Central memory CD8-positive, alpha-beta T cell (primary cell): ENCODE data around the gene TMEM205.
A peak's percentile ranks its signal among the peaks of the same experiment; 100 is the strongest.
"Not testable (repeated sequence)": the region's sequence is repeated elsewhere in the genome, so short reads cannot be mapped to it uniquely, and the experiment has no call there.

Source experiments
- ATAC-seq: fragments of 150-1000 bp; cut with Tn5 transposase; replicated peaks from 2 replicates; pipeline ENCODE4 v1.10.0; 2022; ENCODE audit warnings: mild to moderate bottlenecking, moderate FRiP score, moderate number of reproducible peaks; ENCODE audit not compliant: poor library complexity, severe bottlenecking; ENCODE audit errors: extremely low read depth
- DNase-seq, 2 donors: peaks; one replicate each; pipeline ENCODE4 v3.0.0; 2021; ENCODE audit warnings: low spot score in 2 of 2
- H3K27ac Mint-ChIP-seq: one replicate; pipeline ENCODE4 v1.8.0; 2022; ENCODE audit warnings: low read depth, mild to moderate bottlenecking, moderate library complexity, mixed read lengths
- H3K27me3 Mint-ChIP-seq: one replicate; pipeline ENCODE4 v1.8.0; 2022; ENCODE audit warnings: mixed read lengths
- H3K36me3 Mint-ChIP-seq: one replicate; pipeline ENCODE4 v1.8.0; 2022; ENCODE audit warnings: mild to moderate bottlenecking, moderate library complexity, mixed read lengths; ENCODE audit not compliant: insufficient read depth
- H3K4me1 Mint-ChIP-seq: one replicate; pipeline ENCODE4 v1.8.0; 2022; ENCODE audit warnings: mixed read lengths
- H3K4me3 Mint-ChIP-seq: one replicate; pipeline ENCODE4 v1.8.0; 2022; ENCODE audit warnings: mild to moderate bottlenecking, moderate library complexity, mixed read lengths
- H3K9me3 Mint-ChIP-seq: one replicate; pipeline ENCODE4 v1.8.0; 2022; ENCODE audit warnings: mixed read lengths

Gene TMEM205

DNA sequence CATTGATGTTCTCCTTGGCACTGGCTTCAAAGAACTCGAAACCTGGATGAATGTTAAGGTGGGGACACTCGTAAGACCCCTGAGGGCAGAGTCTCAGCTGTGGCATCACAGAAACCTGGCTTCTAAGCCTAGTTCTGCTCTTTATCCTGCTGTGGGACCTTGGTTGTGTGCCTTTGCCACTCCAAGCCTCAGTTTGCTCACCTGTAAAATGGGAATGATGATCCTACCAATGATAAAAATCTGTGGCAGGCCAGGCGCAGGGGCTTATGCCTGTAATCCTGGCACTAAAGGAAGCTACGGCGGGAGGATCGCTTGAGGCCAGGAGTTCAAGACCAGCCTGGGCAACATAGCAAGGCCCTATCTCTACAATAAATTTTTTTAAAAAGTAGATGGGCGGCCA is 20.5 kb downstream of the TMEM205 start:
- ATAC-seq (no peak), DNase-seq (no peak)
- no peaks in the 10 kb centered on the region for H3K27me3 Mint-ChIP-seq
- no peak overlapping the region for H3K27ac Mint-ChIP-seq
- no peaks in the 10 kb centered on the region for H3K36me3 Mint-ChIP-seq
- peaks cover 11% of the 10 kb centered on the region for H3K4me1 Mint-ChIP-seq
- no peak overlapping the region for H3K4me3 Mint-ChIP-seq
- no peaks in the 10 kb centered on the region for H3K9me3 Mint-ChIP-seq

DNA sequence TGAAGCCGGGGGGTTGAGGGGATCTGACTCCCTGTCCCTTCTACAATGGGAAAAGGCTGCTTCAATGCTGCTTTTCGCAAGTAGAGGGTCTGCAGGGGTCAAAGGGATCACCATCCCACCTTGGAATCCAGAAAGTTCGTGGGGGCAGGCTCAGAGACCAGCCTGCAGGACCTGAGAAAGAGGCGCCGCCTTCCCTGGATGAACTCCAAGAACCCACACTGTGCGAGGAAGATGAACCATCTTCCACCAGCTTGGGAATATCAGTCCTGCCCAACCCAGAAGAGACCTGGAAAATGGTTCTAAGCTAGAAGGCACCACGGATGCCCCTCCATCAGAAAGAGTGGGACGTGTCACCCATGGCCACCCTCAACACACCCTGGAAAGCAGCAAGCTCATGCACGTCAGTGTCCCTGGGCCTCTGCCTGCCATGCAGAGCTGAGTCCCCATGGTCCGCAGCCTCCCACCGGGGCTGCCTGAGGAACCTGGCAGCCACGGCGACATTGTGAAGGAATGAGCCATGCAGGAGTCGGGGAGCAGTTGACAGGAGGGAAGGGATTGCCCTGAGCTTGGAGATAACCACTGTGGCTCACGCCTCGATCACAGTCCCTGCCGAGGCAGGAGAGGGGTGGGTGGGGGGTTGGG is 21.2 kb downstream of the TMEM205 start:
- Mint-ChIP-seq H3K36me3 (no peaks in the 10 kb centered on the region), H3K27me3 (no peaks in the 10 kb centered on the region), H3K4me1 (peaks cover 11% of the 10 kb centered on the region), H3K4me3 (no peak overlapping the region), H3K9me3 (no peaks in the 10 kb centered on the region), H3K27ac (no peak overlapping the region)
- no peak for ATAC-seq
- no peak for DNase-seq

DNA sequence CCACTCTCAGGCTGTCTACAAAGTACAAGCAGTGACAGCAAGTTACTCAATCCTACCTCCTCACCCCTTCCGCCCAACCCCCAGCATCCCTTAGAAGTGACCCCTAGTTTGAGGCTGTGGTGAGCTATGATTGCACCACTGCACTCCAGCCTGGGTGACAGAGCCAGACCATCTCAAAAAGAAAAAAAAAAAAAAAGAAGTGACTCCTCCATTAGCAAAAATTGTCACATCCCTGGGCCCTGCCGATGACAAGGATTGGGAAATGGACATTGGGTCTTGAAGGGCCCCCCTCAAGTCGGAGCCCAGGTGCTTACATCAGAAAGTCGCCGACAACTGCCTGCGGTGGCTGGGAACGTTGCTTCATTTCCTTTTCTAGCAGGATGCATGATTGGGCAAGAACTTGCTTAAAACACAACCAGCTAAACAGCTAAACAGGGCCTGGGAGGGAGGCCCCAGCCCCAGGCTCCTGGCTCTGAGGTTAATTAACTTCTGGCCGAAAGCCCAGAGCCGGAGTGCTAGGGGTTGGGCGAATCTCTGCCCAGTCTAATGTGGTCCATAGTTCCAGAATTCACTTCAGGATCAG is 21.9 kb downstream of the TMEM205 start:
- no peak for DNase-seq
- ATAC-seq, result peak; percentile 40
- H3K9me3 Mint-ChIP-seq, result no peaks in the 10 kb centered on the region
- H3K27me3 Mint-ChIP-seq, result no peaks in the 10 kb centered on the region
- H3K27ac Mint-ChIP-seq, result no peak overlapping the region
- H3K4me3 Mint-ChIP-seq, result no peak overlapping the region
- peaks cover 11% of the 10 kb centered on the region for H3K4me1 Mint-ChIP-seq
- H3K36me3 Mint-ChIP-seq, result no peaks in the 10 kb centered on the region

DNA sequence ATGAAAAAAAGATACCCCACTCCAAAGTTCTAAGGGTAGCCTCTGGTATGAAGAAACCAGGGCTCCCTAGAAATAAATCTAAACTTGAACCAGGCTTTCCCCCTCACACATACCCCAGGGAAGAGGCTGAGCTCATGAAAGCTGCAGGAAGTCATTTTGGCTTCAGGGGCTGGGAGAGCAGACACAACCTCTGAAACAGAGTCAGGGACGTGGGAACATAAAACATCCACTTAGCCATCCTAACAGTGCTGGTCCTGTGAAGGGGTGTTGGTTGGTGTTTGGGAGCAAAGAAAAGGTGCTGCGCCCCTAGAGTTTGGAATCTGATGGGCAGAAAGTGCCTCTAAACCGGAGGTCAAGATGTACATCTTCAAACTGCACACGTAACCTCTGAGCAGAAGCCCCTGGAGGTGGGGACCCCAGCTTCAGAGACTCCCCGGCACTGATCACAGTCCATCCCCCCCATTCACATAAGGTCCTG is 22.4 kb downstream of the TMEM205 start:
- Mint-ChIP-seq H3K27ac (no peak overlapping the region), H3K4me1 (peaks cover 11% of the 10 kb centered on the region), H3K27me3 (no peaks in the 10 kb centered on the region), H3K9me3 (no peaks in the 10 kb centered on the region), H3K4me3 (no peak overlapping the region), H3K36me3 (no peaks in the 10 kb centered on the region)
- DNase-seq (no peak), ATAC-seq (no peak)

DNA sequence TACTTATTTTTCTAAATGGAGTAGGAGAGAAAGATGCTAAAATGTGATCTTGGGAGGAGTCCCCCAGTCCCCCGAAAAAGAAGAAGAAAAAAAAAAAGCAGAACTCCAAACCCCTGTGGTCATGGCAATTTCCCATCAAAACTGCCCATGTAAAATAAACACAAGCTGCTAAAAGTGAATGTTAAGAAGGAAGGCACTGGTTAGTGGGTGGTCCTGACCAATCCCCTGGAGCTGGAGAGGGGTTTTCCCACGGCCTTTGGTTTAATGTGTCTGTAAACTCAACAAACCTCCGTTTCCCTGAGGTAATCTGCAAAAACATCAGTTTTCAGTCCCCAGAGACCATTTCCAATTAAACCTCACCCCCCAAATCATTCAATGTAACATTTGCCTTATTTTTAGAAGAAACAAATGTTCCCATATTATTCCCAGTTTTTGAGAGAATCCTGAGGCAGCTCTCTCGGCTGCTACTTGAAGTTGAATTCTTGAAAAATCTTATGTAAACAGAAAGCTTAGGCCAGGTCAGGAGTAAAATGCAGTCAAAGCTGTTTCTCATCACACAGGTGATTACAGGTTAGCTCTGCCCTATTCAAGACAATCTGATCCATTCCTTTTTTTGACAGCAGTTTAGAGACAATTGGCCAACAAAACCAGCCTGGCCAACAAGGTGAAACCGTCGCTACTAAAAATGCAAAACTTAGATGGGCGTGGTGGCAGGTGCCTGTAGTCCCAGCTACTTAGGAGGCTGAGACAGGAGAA is 23.6 kb downstream of the TMEM205 start:
- no peak for DNase-seq
- no peaks in the 10 kb centered on the region for H3K9me3 Mint-ChIP-seq
- no peak overlapping the region for H3K4me3 Mint-ChIP-seq
- no peaks in the 10 kb centered on the region for H3K27me3 Mint-ChIP-seq
- ATAC-seq, result no peak
- H3K36me3 Mint-ChIP-seq, result no peaks in the 10 kb centered on the region
- H3K27ac Mint-ChIP-seq, result no peak overlapping the region
- H3K4me1 Mint-ChIP-seq, result peaks cover 11% of the 10 kb centered on the region

DNA sequence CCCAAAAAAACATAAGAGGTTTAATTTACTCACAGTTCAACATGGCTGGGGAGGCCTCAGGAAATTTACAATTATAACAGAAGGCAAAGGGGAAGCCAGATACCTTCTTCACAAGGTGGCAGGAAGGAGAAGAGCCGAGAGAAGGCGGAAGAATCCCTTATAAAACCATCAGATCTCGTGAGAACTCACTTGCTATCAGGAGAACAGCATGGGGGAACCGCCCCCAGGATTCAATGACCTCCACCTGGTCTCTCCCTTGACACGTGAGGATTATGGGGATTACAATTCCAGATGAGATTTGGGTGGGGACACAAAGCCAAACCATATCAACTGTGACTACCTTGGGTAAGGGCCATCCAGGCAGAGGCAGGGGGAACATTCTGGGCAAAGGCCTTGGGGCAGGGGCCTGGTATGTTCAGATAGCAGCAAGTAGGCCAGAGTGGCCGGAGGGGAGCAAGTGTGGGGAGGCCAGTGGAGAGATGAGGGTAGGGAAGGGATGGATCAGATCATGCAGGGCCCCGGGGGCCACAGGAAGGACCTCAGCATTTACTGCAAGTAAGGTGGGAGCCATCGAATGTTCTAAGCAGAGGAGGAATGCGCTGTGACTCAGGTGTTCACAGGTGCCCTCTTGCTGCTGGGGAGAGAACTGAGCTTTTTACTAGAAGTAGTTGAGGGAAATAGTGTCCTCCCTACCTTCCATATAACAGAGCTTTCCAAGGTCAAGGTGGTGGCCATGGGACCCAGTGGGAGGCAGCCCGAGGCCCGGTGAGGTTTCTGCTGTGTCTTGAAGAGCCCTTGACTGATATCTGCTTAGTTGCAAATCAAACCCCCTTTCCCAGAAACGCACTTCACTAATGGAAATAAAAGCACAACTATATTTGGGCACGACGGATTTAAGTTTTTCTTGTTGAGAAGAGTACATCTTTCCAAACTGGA is 24.6 kb downstream of the TMEM205 start:
- DNase-seq, result no peak
- Mint-ChIP-seq H3K9me3 (no peaks in the 10 kb centered on the region), H3K27me3 (no peaks in the 10 kb centered on the region), H3K4me1 (peaks cover 11% of the 10 kb centered on the region), H3K27ac (no peak overlapping the region), H3K36me3 (no peaks in the 10 kb centered on the region), H3K4me3 (no peak overlapping the region)
- ATAC-seq, result no peak

DNA sequence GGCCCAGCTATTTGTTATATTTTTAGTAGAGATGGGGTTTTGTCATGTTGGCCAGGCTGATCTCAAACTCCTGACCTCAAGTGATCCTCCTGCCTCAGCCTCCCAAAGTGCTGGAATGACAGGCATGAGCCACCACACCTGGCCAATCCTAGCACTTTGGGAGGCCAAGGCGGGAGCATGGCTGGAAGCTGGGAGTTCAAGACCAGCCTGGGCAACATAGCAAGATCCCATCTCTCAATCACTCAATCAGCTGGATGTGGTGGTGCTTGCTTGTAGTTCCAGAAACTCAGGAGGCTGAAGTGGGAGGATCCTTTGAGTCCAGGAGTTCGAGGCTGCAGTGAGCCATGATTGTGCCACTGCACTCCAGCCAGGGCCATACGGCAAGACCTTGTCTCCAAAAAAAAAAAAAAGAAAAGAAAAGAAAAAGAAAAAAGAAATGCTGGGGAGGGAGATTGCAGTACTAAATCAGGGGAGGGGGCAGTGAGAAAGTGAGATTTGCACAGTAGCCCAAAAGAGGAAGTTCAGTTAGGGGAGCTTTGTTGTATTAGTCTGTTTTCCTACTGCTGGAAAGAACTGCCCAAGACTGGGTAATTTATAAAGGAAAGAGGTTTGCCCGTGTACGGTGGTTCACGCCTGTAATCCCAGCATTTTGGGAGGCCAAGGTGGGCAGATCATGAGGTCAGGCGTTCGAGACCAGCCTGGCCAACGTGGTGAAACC is 25.6 kb downstream of the TMEM205 start:
- H3K27ac Mint-ChIP-seq, result peak overlapping the region; percentile 44
- not testable (repeated sequence) for DNase-seq, H3K36me3 Mint-ChIP-seq, ATAC-seq, H3K4me3 Mint-ChIP-seq, H3K27me3 Mint-ChIP-seq, H3K9me3 Mint-ChIP-seq
- H3K4me1 Mint-ChIP-seq, result peaks cover 11% of the 10 kb centered on the region

DNA sequence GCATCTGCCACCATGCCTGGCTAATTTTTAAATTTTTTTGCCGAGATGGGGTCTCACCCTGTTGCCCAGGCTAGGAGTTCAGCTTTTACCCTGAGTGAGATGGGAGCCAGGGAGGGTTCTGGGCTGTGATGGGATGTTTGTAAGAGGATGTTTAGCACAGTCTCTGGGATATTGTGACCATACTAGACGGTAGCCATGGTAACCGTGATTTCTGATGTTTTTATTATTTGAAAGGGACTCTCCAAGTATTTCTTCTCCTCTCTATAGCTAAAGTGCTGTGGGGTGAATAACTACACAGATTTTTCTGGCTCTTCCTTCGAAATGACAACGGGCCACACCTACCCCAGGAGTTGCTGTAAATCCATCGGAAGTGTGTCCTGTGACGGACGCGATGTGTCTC is 39.7 kb downstream of the TMEM205 start:
- Mint-ChIP-seq H3K4me3 (no peak overlapping the region), H3K27me3 (peaks cover 26% of the 10 kb centered on the region), H3K36me3 (no peaks in the 10 kb centered on the region), H3K9me3 (no peaks in the 10 kb centered on the region), H3K4me1 (no peaks in the 10 kb centered on the region), H3K27ac (no peak overlapping the region)
- ATAC-seq (no peak), DNase-seq (no peak)

DNA sequence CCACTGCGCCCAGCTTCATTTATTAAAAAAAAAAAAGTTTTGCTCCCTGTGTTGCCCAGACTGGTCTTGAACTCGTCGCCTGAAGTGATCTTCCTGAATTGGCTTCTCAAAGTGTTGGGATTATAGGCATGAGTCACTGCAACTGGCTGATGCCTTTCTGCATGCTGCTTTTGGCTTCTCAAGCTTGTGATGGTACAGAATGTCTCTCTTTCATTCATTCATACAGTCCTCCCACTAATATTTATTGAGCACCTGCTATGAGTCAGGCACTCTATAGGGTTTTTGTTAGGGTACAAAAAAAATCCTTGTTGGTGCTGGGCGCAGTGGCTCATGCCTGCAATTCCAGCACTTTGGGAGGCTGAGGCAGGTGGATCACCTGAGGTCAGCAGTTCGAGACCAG is 41.1 kb downstream of the TMEM205 start:
- no peak overlapping the region for H3K27ac Mint-ChIP-seq
- ATAC-seq (no peak), DNase-seq (no peak)
- no peaks in the 10 kb centered on the region for H3K4me1 Mint-ChIP-seq
- H3K27me3 Mint-ChIP-seq, result peaks cover 19% of the 10 kb centered on the region
- H3K4me3 Mint-ChIP-seq, result no peak overlapping the region
- no peaks in the 10 kb centered on the region for H3K9me3 Mint-ChIP-seq
- H3K36me3 Mint-ChIP-seq, result no peaks in the 10 kb centered on the region

DNA sequence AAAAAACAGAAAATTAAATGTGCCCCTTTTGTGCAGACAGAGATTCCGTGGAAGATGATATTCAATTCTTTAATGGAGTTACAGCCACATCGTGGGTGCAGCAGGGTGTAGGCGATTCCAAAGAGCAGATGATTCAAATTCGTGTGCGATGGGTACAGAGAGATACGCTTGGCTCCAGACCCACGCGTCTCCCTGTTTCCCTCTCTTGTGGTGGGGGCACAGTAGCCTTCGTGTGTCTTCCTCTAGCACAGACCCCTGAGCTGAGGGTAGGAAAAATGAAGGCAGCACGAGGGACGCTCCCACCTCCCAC is 45.3 kb downstream of the TMEM205 start:
- Mint-ChIP-seq H3K27ac (no peak overlapping the region), H3K4me3 (no peak overlapping the region), H3K27me3 (peaks cover 18% of the 10 kb centered on the region), H3K36me3 (no peaks in the 10 kb centered on the region), H3K4me1 (no peaks in the 10 kb centered on the region), H3K9me3 (no peaks in the 10 kb centered on the region)
- no peak for DNase-seq
- ATAC-seq, result no peak

DNA sequence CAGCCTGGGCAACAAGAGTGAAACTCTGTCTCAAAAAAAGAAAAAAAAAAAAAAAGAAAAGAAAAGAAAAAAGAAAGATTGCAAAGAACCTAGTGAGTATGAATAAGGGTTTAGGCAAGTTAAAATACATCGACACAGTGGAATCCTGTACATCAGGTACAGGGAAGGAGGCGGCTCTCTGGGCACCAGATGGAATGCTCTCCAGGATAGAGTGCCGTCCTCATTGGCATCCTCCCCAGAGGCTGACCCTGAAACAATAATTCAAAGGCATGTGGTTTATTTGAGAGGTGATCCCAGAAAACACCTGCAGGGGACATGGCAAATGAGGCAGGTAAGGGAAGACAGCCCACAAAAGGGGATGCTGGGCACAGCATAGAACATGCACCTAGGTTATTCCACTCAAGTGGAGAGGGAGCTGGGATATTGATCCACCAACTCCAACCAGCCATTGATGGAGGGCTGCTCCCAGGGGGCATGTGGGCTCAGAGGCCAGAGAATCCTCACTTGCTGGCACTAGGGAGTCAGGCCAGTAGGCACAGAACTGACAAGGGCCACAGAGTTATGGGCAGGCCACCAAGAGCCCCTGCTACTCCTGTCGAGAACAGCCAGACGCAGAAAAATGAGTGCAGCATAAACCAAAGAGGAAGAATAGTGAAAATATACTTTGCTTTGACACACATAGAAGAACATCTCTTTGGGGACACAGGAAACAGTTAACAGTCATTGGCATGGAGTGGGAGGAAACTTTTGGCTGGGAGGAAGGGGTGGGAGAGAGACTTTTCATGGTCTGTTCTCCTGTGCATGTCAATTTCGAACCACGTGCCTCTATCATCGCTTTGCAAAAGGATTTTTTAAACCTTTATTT is 45.9 kb downstream of the TMEM205 start:
- Mint-ChIP-seq H3K4me3 (no peak overlapping the region), H3K27me3 (peaks cover 22% of the 10 kb centered on the region), H3K9me3 (no peaks in the 10 kb centered on the region), H3K4me1 (no peaks in the 10 kb centered on the region), H3K36me3 (no peaks in the 10 kb centered on the region), H3K27ac (no peak overlapping the region)
- DNase-seq (no peak), ATAC-seq (no peak)
